SU-DHL-6 (cell line): Measurements from ENCODE around the gene CABP4.

Experiments used
- CTCF ChIP-seq: fragments of 200-600 bp; sonication (generic); IDR thresholded peaks from one replicate; pipeline ENCODE4 v1.5.1; 2017; ENCODE audit warnings: antibody characterized with exemption, mild to moderate bottlenecking, low read length, moderate library complexity; ENCODE audit not compliant: insufficient read depth, poor library complexity, severe bottlenecking
- EZH2phosphoT487 ChIP-seq: fragments of 200-600 bp; sonication (generic), shearing (Covaris generic); conservative IDR thresholded peaks from 2 replicates; pipeline ENCODE4 v1.6.1; 2018; ENCODE audit warnings: mild to moderate bottlenecking, antibody characterized with exemption, low read length, moderate library complexity, mixed read lengths

- no peak for TF ChIP-seq CTCF
- TF ChIP-seq EZH2phosphoT487, result no peak
Measured at GRCh38 chr11:67468456-67468758, 13.3 kb downstream of the CABP4 start.
